A549 (cell line): ENCODE measurements around the gene ACTN1.

Experiments
- MAFK ChIP-seq: fragments of 450-650 bp; IDR thresholded peaks from 2 replicates; pipeline ENCODE4 v1.6.1; 2014; ENCODE audit not compliant: partially characterized antibody
- NR3C1 ChIP-seq: fragments of >200 bp; sonication (Bioruptor Twin); formaldehyde crosslinking; IDR thresholded peaks from 3 replicates; pipeline ENCODE4 v1.6.1; 2017
- POLR2A ChIP-seq: IDR thresholded peaks from 2 replicates; pipeline ENCODE4 v1.6.1; 2012; ENCODE audit warnings: mild to moderate bottlenecking, low read length
- RAD21 ChIP-seq, 2 experiments: fragments of >200 bp in 1 of 2; sonication (Bioruptor Twin) in 1 of 2; formaldehyde crosslinking in 1 of 2; IDR thresholded peaks in 1 of 2; conservative IDR thresholded peaks in 1 of 2; 2 replicates in 1 of 2; 3 replicates in 1 of 2; pipeline ENCODE4 v1.6.1; 2012 to 2018; ENCODE audit warnings: inconsistent platforms in 1 of 2
- RFX5 ChIP-seq: fragments of 450-650 bp; IDR thresholded peaks from 2 replicates; pipeline ENCODE4 v1.7.1; 2014; ENCODE audit warnings: antibody characterized with exemption, mild to moderate bottlenecking, moderate library complexity
- ZC3H11A ChIP-seq: fragments of 450-650 bp; IDR thresholded peaks from 2 replicates; pipeline ENCODE4 v1.6.1; 2014; ENCODE audit warnings: antibody characterized with exemption, mild to moderate bottlenecking
- TF ChIP-seq, protein P1 (sequence below): fragments of >200 bp; sonication (Bioruptor Twin); formaldehyde crosslinking; IDR thresholded peaks from 3 replicates; pipeline ENCODE4 v1.5.1; 2016
- TF ChIP-seq, protein P2 (sequence below): fragments of 200-600 bp; sonication (generic); IDR thresholded peaks from 2 replicates; pipeline ENCODE4 v1.6.1; 2016; ENCODE audit warnings: antibody characterized with exemption, mild to moderate bottlenecking, moderate library complexity

DNA sequence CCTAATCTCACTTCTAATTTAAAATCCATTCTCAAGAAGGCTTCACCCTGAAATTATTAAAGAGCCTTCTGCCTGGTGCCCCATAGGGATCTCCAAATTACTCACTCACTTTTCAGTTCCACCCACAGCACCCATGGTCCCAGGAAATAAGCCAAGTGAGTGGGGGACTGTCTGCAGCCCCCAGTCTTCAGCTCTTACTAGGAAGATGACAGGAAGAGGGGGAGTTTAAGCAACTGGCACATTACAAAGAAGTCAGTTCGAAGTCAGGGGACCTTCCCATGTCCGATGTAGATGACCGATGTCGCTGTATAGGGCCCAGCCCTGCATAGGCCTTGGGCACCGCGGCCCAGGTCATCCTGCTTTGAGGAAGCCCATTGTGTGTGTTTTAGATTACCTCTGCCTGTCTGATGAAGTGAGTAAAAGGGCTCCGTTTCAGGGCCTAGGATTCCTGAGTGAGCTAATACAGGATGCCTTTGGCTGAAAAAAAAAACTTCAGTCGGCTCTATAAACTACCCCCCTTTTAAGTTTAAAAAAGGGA lies 1.9 kb downstream of the ACTN1 start:
- TF ChIP-seq, protein P1, sequence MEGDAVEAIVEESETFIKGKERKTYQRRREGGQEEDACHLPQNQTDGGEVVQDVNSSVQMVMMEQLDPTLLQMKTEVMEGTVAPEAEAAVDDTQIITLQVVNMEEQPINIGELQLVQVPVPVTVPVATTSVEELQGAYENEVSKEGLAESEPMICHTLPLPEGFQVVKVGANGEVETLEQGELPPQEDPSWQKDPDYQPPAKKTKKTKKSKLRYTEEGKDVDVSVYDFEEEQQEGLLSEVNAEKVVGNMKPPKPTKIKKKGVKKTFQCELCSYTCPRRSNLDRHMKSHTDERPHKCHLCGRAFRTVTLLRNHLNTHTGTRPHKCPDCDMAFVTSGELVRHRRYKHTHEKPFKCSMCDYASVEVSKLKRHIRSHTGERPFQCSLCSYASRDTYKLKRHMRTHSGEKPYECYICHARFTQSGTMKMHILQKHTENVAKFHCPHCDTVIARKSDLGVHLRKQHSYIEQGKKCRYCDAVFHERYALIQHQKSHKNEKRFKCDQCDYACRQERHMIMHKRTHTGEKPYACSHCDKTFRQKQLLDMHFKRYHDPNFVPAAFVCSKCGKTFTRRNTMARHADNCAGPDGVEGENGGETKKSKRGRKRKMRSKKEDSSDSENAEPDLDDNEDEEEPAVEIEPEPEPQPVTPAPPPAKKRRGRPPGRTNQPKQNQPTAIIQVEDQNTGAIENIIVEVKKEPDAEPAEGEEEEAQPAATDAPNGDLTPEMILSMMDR = no peak
- TF ChIP-seq RAD21 (conservative IDR thresholded peaks at IDR 0.05 in 1 of 2, IDR thresholded peaks at IDR 0.05 in 1 of 2) (no peak), MAFK (no peak), POLR2A (no peak), RFX5 (no peak), ZC3H11A (no peak), NR3C1 (no peak)
- TF ChIP-seq, protein P2, sequence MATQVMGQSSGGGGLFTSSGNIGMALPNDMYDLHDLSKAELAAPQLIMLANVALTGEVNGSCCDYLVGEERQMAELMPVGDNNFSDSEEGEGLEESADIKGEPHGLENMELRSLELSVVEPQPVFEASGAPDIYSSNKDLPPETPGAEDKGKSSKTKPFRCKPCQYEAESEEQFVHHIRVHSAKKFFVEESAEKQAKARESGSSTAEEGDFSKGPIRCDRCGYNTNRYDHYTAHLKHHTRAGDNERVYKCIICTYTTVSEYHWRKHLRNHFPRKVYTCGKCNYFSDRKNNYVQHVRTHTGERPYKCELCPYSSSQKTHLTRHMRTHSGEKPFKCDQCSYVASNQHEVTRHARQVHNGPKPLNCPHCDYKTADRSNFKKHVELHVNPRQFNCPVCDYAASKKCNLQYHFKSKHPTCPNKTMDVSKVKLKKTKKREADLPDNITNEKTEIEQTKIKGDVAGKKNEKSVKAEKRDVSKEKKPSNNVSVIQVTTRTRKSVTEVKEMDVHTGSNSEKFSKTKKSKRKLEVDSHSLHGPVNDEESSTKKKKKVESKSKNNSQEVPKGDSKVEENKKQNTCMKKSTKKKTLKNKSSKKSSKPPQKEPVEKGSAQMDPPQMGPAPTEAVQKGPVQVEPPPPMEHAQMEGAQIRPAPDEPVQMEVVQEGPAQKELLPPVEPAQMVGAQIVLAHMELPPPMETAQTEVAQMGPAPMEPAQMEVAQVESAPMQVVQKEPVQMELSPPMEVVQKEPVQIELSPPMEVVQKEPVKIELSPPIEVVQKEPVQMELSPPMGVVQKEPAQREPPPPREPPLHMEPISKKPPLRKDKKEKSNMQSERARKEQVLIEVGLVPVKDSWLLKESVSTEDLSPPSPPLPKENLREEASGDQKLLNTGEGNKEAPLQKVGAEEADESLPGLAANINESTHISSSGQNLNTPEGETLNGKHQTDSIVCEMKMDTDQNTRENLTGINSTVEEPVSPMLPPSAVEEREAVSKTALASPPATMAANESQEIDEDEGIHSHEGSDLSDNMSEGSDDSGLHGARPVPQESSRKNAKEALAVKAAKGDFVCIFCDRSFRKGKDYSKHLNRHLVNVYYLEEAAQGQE = no peak
